NCI-H524 (cell line): ENCODE measurements around the gene GFPT1.
A peak's percentile ranks its signal among the peaks of the same experiment; 100 is the strongest.

Experiments
- DNase-seq, 2 experiments: peaks; one replicate each; lab custom pipeline; 2025; lab: John Stamatoyannopoulos, UW

Gene GFPT1

GRCh38 chr2:69291004-69291650, 95.9 kb downstream of the GFPT1 start:
- no peak for DNase-seq

GRCh38 chr2:69288429-69288828, 98.6 kb downstream of the GFPT1 start:
- no peak for DNase-seq

- DNase-seq, result no peak
These were observed 99.5 kb downstream of the GFPT1 start for GRCh38 chr2:69287544-69287943.

GRCh38 chr2:69285379-69285894, 101.6 kb downstream of the GFPT1 start:
- peak; percentile 73 to 81 for DNase-seq

GRCh38 chr2:69280796-69281412, 106.1 kb downstream of the GFPT1 start:
- no peak for DNase-seq

- no peak for DNase-seq
These were observed 106.9 kb downstream of the GFPT1 start for GRCh38 chr2:69279931-69280681.

GRCh38 chr2:69279211-69279610, 107.8 kb downstream of the GFPT1 start:
- no peak for DNase-seq

- DNase-seq, result no peak
These were observed 108.7 kb downstream of the GFPT1 start for GRCh38 chr2:69278366-69278765.

GRCh38 chr2:69275490-69275889, 111.5 kb downstream of the GFPT1 start:
- DNase-seq, result no peak

- no peak for DNase-seq
These were observed 114.1 kb downstream of the GFPT1 start for GRCh38 chr2:69272803-69273471.

GRCh38 chr2:69271831-69272257, 115.2 kb downstream of the GFPT1 start:
- DNase-seq, result no peak
